ENCODE measurements around the gene FIGNL2. TPM values are rescaled to one million over a fixed set of nuclear protein-coding genes. Genes with fewer than 3 reads are reported as not detected.

Gene FIGNL2
- total and polyA plus RNA-seq, 9 of the 15 experiments (the other 6 are each of a cell fraction or from before 2014, with no cell fraction given), result 0.01 TPM; not detected in 8

DNA sequence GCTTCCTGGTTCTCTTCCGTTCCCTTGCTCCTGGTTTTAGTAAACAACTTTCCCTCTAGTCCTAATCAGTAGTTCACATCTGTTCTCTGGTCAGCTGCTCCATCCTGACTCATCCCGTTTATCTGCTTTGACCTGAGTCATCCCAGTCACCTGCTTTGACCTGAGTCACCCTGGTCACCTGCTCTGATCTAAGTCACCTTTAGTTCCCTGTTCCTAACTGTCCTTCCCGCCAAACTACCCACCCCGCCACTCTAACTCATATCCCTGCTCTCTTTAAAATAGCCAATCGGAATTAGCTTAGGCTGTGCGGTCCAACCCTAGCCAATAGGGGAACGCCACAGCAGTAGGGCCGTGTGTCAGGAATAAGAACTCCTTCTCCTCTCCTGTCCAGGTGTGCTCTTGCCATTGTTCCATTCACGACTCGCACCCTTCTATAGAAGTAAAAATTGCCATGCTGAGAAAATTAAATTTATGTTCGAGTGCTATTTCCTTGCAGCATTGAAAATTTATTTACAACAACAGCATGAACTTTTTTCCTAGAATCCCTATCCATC, 36.2 kb upstream of the FIGNL2 start (continued):
- peak; percentile 83; the same call in 1 of the 2 replicates for TF ChIP-seq RREB1 (CRISPR knock-in tag; IDR thresholded peaks at IDR 0.05)
- TF ChIP-seq PHF20 (IDR thresholded peaks at IDR 0.05; ENCODE audit: partially characterized antibody), result no peak
- no peak for TF ChIP-seq ILF3 (IDR thresholded peaks at IDR 0.05; ENCODE audit: borderline replicate concordance)
- TF ChIP-seq SP2 (IDR thresholded peaks at IDR 0.05; ENCODE audit: extremely low read depth, low read depth, low read length, poor library complexity, severe bottlenecking), result no peak
- TF ChIP-seq ZNF707 (CRISPR knock-in tag; conservative IDR thresholded peaks at IDR 0.05), result no peak
- TF ChIP-seq ZBTB1 (CRISPR knock-in tag; IDR thresholded peaks at IDR 0.05; ENCODE audit: borderline replicate concordance, low read depth), result no peak
- TF ChIP-seq, protein P1, sequence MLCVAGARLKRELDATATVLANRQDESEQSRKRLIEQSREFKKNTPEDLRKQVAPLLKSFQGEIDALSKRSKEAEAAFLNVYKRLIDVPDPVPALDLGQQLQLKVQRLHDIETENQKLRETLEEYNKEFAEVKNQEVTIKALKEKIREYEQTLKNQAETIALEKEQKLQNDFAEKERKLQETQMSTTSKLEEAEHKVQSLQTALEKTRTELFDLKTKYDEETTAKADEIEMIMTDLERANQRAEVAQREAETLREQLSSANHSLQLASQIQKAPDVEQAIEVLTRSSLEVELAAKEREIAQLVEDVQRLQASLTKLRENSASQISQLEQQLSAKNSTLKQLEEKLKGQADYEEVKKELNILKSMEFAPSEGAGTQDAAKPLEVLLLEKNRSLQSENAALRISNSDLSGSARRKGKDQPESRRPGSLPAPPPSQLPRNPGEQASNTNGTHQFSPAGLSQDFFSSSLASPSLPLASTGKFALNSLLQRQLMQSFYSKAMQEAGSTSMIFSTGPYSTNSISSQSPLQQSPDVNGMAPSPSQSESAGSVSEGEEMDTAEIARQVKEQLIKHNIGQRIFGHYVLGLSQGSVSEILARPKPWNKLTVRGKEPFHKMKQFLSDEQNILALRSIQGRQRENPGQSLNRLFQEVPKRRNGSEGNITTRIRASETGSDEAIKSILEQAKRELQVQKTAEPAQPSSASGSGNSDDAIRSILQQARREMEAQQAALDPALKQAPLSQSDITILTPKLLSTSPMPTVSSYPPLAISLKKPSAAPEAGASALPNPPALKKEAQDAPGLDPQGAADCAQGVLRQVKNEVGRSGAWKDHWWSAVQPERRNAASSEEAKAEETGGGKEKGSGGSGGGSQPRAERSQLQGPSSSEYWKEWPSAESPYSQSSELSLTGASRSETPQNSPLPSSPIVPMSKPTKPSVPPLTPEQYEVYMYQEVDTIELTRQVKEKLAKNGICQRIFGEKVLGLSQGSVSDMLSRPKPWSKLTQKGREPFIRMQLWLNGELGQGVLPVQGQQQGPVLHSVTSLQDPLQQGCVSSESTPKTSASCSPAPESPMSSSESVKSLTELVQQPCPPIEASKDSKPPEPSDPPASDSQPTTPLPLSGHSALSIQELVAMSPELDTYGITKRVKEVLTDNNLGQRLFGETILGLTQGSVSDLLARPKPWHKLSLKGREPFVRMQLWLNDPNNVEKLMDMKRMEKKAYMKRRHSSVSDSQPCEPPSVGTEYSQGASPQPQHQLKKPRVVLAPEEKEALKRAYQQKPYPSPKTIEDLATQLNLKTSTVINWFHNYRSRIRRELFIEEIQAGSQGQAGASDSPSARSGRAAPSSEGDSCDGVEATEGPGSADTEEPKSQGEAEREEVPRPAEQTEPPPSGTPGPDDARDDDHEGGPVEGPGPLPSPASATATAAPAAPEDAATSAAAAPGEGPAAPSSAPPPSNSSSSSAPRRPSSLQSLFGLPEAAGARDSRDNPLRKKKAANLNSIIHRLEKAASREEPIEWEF (CRISPR knock-in tag; IDR thresholded peaks at IDR 0.05), result no peak
- no peak; the same call in 1 of the 2 replicates for TF ChIP-seq GATA2 (CRISPR knock-in tag; IDR thresholded peaks at IDR 0.05)
- no peak for TF ChIP-seq RFX1 (IDR thresholded peaks at IDR 0.05)
- no peak for TF ChIP-seq HMG20B (CRISPR knock-in tag; IDR thresholded peaks at IDR 0.05)
- TF ChIP-seq HNRNPK (IDR thresholded peaks at IDR 0.05; ENCODE audit: low read depth, low read length, poor library complexity, severe bottlenecking), result no peak
- TF ChIP-seq SIN3A (IDR thresholded peaks at IDR 0.05; ENCODE audit: borderline replicate concordance in 2 of 2, control insufficient read depth in 1 of 2, low read depth in 2 of 2, low read length in 2 of 2), result no peak
- no peak for TF ChIP-seq ZNF57 (CRISPR knock-in tag; IDR thresholded peaks at IDR 0.05)
- TF ChIP-seq CBX8 (IDR thresholded peaks at IDR 0.05; ENCODE audit: borderline replicate concordance, extremely low read depth, low read depth, low read length, poor library complexity, severe bottlenecking), result no peak
- peak; percentile 37 for TF ChIP-seq HMGN3 (IDR thresholded peaks at IDR 0.05; ENCODE audit: borderline replicate concordance, extremely low read depth, insufficient read length, low read depth, low read length)
- no peak for TF ChIP-seq RBM39 (optimal IDR thresholded peaks at IDR 0.05; ENCODE audit: low read depth, low read length)

Data from K562 (cell line).